ENCODE data around the gene PPP1R26.

Gene PPP1R26

GRCh38 chr9:135502873-135503321 is 23.3 kb downstream of the PPP1R26 start:
- Histone ChIP-seq H3K9ac (ENCODE audit: low read depth, low read length) (no peak overlapping the region), H3K4me1 (ENCODE audit: insufficient read depth, low read length) (peaks cover 8% of the 10 kb centered on the region; the same call in 1 of the 2 replicates), H3K36me3 (ENCODE audit: insufficient read depth, low read depth, low read length) (peaks cover 40% of the 10 kb centered on the region), H3K27ac (ENCODE audit: low read length) (no peak overlapping the region), H3K9me3 (ENCODE audit: insufficient read depth, low read depth, low read length) (no peaks in the 10 kb centered on the region), H3K27me3 (ENCODE audit: insufficient read depth, low read length) (peaks cover 6% of the 10 kb centered on the region; the same call in 1 of the 2 replicates), H3K4me3 (ENCODE audit: low read length) (no peak overlapping the region)

DNA sequence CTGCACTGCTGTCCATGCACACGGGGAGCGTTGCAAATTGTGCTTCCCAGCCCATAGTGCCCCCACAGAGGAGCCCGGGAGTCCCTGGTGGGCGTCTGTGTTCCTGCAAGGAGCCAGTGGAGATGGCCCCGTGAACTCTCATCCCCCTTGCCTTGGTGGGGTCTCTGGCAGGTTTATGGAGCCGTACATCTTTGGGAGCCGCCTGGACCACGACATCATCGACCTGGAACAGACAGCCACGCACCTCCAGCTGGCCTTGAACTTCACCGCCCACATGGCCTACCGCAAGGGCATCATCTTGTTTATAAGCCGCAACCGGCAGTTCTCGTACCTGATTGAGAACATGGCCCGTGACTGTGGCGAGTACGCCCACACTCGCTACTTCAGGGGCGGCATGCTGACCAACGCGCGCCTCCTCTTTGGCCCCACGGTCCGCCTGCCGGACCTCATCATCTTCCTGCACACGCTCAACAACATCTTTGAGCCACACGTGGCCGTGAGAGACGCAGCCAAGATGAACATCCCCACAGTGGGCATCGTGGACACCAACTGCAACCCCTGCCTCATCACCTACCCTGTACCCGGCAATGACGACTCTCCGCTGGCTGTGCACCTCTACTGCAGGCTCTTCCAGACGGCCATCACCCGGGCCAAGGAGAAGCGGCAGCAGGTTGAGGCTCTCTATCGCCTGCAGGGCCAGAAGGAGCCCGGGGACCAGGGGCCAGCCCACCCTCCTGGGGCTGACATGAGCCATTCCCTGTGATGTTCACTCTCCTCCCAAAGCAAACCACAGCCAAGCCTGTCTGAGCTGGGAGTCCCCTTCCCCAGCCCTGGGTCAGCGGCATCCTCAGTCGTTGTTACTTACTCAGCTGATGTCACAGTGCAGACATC is 24.0 kb downstream of the PPP1R26 start:
- H3K27me3 ChIP-seq (ENCODE audit: insufficient read depth, low read length), result peaks cover 6% of the 10 kb centered on the region; the same call in 1 of the 2 replicates
- H3K4me3 ChIP-seq (ENCODE audit: low read length), result no peak overlapping the region
- peaks cover 40% of the 10 kb centered on the region for H3K36me3 ChIP-seq (ENCODE audit: insufficient read depth, low read depth, low read length)
- H3K9ac ChIP-seq (ENCODE audit: low read depth, low read length), result no peak overlapping the region
- no peak overlapping the region for H3K27ac ChIP-seq (ENCODE audit: low read length)
- peaks cover 8% of the 10 kb centered on the region; the same call in 1 of the 2 replicates for H3K4me1 ChIP-seq (ENCODE audit: insufficient read depth, low read length)
- no peaks in the 10 kb centered on the region for H3K9me3 ChIP-seq (ENCODE audit: insufficient read depth, low read depth, low read length)

- no peak overlapping the region for H3K27ac ChIP-seq (ENCODE audit: low read length)
- peaks cover 40% of the 10 kb centered on the region for H3K36me3 ChIP-seq (ENCODE audit: insufficient read depth, low read depth, low read length)
- no peak overlapping the region for H3K9ac ChIP-seq (ENCODE audit: low read depth, low read length)
- H3K27me3 ChIP-seq (ENCODE audit: insufficient read depth, low read length), result no peaks in the 10 kb centered on the region
- no peaks in the 10 kb centered on the region for H3K9me3 ChIP-seq (ENCODE audit: insufficient read depth, low read depth, low read length)
- H3K4me1 ChIP-seq (ENCODE audit: insufficient read depth, low read length), result peaks cover 8% of the 10 kb centered on the region; the same call in 1 of the 2 replicates
- no peak overlapping the region for H3K4me3 ChIP-seq (ENCODE audit: low read length)
Observed at GRCh38 chr9:135504262-135505243, 25.0 kb downstream of the PPP1R26 start.

DNA sequence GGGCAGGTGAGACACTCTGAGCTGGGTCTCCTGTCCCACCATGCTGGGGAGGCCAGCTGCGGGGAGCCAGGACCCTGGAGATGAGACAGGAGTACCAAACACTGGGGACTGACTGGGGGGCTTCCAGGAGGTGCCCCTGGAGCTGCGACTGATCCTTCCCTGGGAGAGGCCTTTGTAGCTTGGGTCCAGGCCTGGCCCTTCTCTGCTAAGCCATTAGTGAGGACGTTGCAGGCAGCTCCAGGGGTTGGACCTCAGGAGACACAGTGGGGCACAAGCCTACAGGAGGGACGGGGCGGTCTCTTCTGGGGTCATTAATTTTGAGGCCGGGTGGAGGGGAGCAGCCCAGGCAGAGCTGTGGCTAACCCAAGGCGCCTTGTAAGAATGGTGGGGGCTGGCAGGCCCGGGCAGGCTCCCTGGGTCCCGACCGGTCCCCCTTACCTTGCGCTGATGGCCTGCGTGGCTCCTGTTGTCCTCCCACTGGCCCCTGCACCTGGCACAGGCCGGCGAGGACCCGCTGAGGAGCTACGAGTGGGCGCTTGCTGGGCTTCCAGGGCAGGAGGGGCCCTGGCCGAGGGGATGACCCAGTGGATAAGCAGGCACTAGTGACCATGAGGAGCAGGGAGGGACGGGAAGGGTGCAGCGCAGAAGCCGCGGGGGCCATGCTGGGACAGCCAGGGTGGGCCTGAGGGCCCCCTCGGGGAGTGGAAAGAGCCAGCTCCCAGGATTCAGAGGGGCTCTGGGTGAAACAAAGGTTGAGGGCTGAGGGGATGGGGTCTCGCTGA is 26.0 kb downstream of the PPP1R26 start:
- Histone ChIP-seq H3K4me1 (ENCODE audit: insufficient read depth, low read length) (peaks cover 8% of the 10 kb centered on the region; the same call in 1 of the 2 replicates), H3K9me3 (ENCODE audit: insufficient read depth, low read depth, low read length) (no peaks in the 10 kb centered on the region), H3K9ac (ENCODE audit: low read depth, low read length) (no peak overlapping the region), H3K27ac (ENCODE audit: low read length) (no peak overlapping the region), H3K27me3 (ENCODE audit: insufficient read depth, low read length) (no peaks in the 10 kb centered on the region), H3K36me3 (ENCODE audit: insufficient read depth, low read depth, low read length) (peaks cover 40% of the 10 kb centered on the region), H3K4me3 (ENCODE audit: low read length) (no peak overlapping the region)

- H3K4me1 ChIP-seq (ENCODE audit: insufficient read depth, low read length), result peaks cover 6% of the 10 kb centered on the region; the same call in 1 of the 2 replicates
- no peaks in the 10 kb centered on the region for H3K27me3 ChIP-seq (ENCODE audit: insufficient read depth, low read length)
- no peak overlapping the region for H3K9ac ChIP-seq (ENCODE audit: low read depth, low read length)
- no peaks in the 10 kb centered on the region for H3K9me3 ChIP-seq (ENCODE audit: insufficient read depth, low read depth, low read length)
- H3K36me3 ChIP-seq (ENCODE audit: insufficient read depth, low read depth, low read length), result peaks cover 40% of the 10 kb centered on the region
- H3K4me3 ChIP-seq (ENCODE audit: low read length), result no peak overlapping the region
- no peak overlapping the region for H3K27ac ChIP-seq (ENCODE audit: low read length)
Observed at GRCh38 chr9:135506327-135507103, 26.9 kb downstream of the PPP1R26 start.

GRCh38 chr9:135507104-135508035 is 27.8 kb downstream of the PPP1R26 start:
- Histone ChIP-seq H3K9ac (ENCODE audit: low read depth, low read length) (no peak overlapping the region), H3K36me3 (ENCODE audit: insufficient read depth, low read depth, low read length) (peaks cover 31% of the 10 kb centered on the region), H3K4me1 (ENCODE audit: insufficient read depth, low read length) (no peaks in the 10 kb centered on the region), H3K4me3 (ENCODE audit: low read length) (no peak overlapping the region), H3K27me3 (ENCODE audit: insufficient read depth, low read length) (no peaks in the 10 kb centered on the region), H3K9me3 (ENCODE audit: insufficient read depth, low read depth, low read length) (no peaks in the 10 kb centered on the region), H3K27ac (ENCODE audit: low read length) (no peak overlapping the region)

DNA sequence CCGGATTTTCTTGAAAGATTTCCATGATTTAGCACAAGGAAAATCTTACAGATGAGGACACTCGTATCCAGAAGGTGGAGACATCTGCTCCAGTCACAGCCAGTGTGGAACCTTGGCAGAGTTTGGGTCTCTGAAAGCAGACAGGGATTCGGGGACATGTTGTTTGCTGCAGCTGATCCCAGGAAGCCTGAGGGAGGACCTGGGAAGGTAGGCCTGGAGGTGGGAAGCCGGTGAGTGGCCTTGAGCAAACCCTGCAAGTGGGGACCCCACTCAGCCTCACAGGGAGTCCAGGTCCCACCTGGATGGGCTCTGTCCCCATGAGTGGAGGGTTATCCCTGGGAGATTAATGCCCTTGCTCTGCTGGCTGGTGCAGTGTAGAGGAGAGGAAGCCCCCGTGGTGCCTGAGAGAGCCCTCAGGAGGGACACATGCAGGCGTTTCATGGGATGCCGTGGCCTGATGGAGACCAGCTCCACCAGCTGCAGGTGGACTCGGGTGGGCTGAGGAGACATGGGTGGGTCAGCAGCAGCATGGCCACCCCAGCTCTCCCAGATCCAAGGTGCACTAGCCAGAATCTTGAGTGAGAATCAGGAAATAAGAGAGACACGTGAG is 28.7 kb downstream of the PPP1R26 start:
- no peaks in the 10 kb centered on the region for H3K27me3 ChIP-seq (ENCODE audit: insufficient read depth, low read length)
- peaks cover 22% of the 10 kb centered on the region for H3K36me3 ChIP-seq (ENCODE audit: insufficient read depth, low read depth, low read length)
- no peaks in the 10 kb centered on the region for H3K4me1 ChIP-seq (ENCODE audit: insufficient read depth, low read length)
- H3K4me3 ChIP-seq (ENCODE audit: low read length), result no peak overlapping the region
- no peak overlapping the region for H3K9ac ChIP-seq (ENCODE audit: low read depth, low read length)
- no peaks in the 10 kb centered on the region for H3K9me3 ChIP-seq (ENCODE audit: insufficient read depth, low read depth, low read length)
- no peak overlapping the region for H3K27ac ChIP-seq (ENCODE audit: low read length)

GRCh38 chr9:135509458-135509857 is 29.9 kb downstream of the PPP1R26 start:
- H3K4me3 ChIP-seq (ENCODE audit: low read length), result no peak overlapping the region
- H3K27me3 ChIP-seq (ENCODE audit: insufficient read depth, low read length), result no peaks in the 10 kb centered on the region
- no peak overlapping the region for H3K27ac ChIP-seq (ENCODE audit: low read length)
- H3K4me1 ChIP-seq (ENCODE audit: insufficient read depth, low read length), result no peaks in the 10 kb centered on the region
- H3K36me3 ChIP-seq (ENCODE audit: insufficient read depth, low read depth, low read length), result peaks cover 10% of the 10 kb centered on the region
- no peaks in the 10 kb centered on the region for H3K9me3 ChIP-seq (ENCODE audit: insufficient read depth, low read depth, low read length)
- H3K9ac ChIP-seq (ENCODE audit: low read depth, low read length), result no peak overlapping the region

- Histone ChIP-seq H3K27me3 (ENCODE audit: insufficient read depth, low read length) (no peaks in the 10 kb centered on the region), H3K9me3 (ENCODE audit: insufficient read depth, low read depth, low read length) (no peaks in the 10 kb centered on the region), H3K4me3 (ENCODE audit: low read length) (no peak overlapping the region), H3K4me1 (ENCODE audit: insufficient read depth, low read length) (no peaks in the 10 kb centered on the region), H3K27ac (ENCODE audit: low read length) (no peak overlapping the region), H3K36me3 (ENCODE audit: insufficient read depth, low read depth, low read length) (no peaks in the 10 kb centered on the region), H3K9ac (ENCODE audit: low read depth, low read length) (no peak overlapping the region)
Observed at GRCh38 chr9:135512241-135512603, 32.6 kb downstream of the PPP1R26 start.
